Measurements from ENCODE around the gene SLC39A8. TPM values are rescaled to one million over a fixed set of nuclear protein-coding genes. Genes with fewer than 3 reads are reported as not detected.

SLC39A8 gene
- total RNA-seq, 2 experiments from 2014 or later = 46.9 to 53.5 TPM

DNA sequence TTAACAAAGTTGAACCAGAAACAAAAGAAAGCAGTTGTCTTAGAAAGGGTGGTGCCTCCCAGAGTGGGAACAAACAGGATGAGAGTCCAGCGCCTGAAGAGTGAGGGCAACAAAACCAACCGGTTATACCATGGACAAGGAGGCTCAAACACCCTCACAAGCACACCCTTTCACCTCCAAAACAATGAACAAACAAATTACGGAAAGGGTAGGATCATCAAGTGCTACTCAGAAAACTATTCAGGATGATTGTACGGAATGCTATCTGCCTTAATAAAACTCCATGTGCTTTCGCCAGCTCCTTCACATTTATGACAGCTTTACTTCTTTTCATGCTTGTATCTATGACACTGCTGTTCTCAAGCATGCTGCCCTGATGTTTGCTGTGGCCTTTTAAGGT lies 26.8 kb downstream of the SLC39A8 start:
- ChIA-PET CTCF (interaction anchor here (0.7 to 1.1 kb wide), 3 partner anchors 12 to 34 kb away, joined by 3 to 4 read pairs (median 3); no protein-coding TSS in a partner anchor), POLR2A (no interaction called here)
- intact Hi-C loops (cut with DNase I, micrococcal nuclease) = no loop called here
- Mint-ChIP-seq H3K27ac (no peak overlapping the region), H3K9me3 (ENCODE audit: low read depth) (no peaks in the 10 kb centered on the region), H3K36me3 (ENCODE audit: low read depth) (peaks cover 28% of the 10 kb centered on the region), H3K4me3 (no peak overlapping the region), H3K27me3 (no peaks in the 10 kb centered on the region), H3K4me1 (peaks cover 31% of the 10 kb centered on the region)
- ATAC-seq (no peak), DNase-seq (no peak)

DNA sequence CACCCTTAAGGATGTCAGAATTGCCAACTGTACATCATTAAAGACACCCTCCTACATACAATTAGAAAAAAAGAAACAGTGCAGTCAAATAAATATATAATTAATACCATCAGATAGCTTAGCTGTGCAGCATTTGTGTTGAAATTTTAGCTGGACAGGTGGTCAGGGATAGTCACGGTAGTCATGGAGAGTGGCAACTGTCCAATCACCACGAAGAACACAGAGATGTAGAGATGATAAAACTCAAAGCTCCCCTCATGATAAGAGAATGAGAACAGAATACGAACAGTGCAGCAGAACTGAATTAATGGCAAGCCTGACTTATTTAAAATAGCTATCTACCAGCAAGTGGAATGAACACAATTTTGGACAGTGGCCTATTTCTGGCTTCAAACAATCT lies 27.2 kb downstream of the SLC39A8 start:
- Mint-ChIP-seq H3K9me3 (ENCODE audit: low read depth) (no peaks in the 10 kb centered on the region), H3K27me3 (no peaks in the 10 kb centered on the region), H3K4me3 (no peak overlapping the region), H3K27ac (no peak overlapping the region), H3K36me3 (ENCODE audit: low read depth) (peaks cover 26% of the 10 kb centered on the region), H3K4me1 (peaks cover 28% of the 10 kb centered on the region)
- ATAC-seq (no peak), DNase-seq (no peak)
- POLR2A ChIA-PET = no interaction called here
- intact Hi-C loops (cut with DNase I, micrococcal nuclease) = no loop called here
- CTCF ChIA-PET = interaction anchor here (0.7 to 1.1 kb wide), 3 partner anchors 12 to 35 kb away, joined by 3 to 4 read pairs (median 3); no protein-coding TSS in a partner anchor

DNA sequence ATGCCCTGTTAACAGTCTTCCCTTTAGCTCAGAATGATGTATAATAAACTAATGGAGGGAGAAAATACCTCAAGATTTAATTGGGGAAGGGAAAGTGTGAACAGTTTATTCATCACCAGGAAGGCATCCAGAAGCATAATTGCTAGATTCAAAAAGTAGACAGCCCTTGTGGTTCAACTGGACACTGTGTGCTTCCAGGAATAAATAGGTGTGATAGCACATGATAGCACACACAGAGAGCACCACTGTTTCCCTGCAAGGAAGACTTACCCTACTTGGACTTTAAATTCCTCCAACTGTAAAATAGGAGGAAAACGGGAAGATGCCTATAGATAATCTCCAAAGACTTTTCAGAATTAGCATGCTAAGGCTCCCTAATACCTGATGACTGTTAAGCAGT lies 27.8 kb downstream of the SLC39A8 start:
- H3K4me1 Mint-ChIP-seq = peaks cover 22% of the 10 kb centered on the region
- ATAC-seq = no peak
- ChIA-PET POLR2A (no interaction called here), CTCF (interaction anchor here (0.7 to 1.1 kb wide), 3 partner anchors 13 to 19 kb away, joined by 3 to 4 read pairs (median 4); no protein-coding TSS in a partner anchor)
- H3K27me3 Mint-ChIP-seq = no peaks in the 10 kb centered on the region
- peaks cover 25% of the 10 kb centered on the region for H3K36me3 Mint-ChIP-seq (ENCODE audit: low read depth)
- no peaks in the 10 kb centered on the region for H3K9me3 Mint-ChIP-seq (ENCODE audit: low read depth)
- no peak overlapping the region for H3K4me3 Mint-ChIP-seq
- intact Hi-C loops (cut with DNase I, micrococcal nuclease) = no loop called here
- no peak for DNase-seq
- H3K27ac Mint-ChIP-seq = no peak overlapping the region

DNA sequence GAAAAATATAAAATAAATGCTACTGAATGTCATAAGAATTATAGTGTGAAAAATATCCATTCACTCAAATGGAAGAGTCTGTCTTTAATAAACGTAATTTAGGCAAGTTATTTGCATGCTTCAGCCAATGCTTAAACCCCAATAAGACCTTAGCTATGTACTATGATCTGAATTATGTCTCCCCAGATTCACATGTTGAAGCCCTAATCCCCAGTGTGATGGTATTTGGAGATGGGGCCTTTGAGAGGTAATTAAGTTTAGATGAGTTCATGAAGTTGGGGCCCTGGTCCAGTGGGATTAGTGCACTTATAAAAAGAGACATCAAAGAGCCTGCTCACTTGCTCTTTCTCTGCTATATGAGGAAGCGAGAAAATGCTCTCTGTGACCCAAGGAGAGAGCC lies 28.7 kb downstream of the SLC39A8 start:
- DNase-seq (no peak), ATAC-seq (no peak)
- Mint-ChIP-seq H3K4me3 (no peak overlapping the region), H3K9me3 (ENCODE audit: low read depth) (no peaks in the 10 kb centered on the region), H3K36me3 (ENCODE audit: low read depth) (peaks cover 30% of the 10 kb centered on the region), H3K4me1 (peaks cover 13% of the 10 kb centered on the region), H3K27me3 (no peaks in the 10 kb centered on the region), H3K27ac (no peak overlapping the region)
- intact Hi-C loops (cut with DNase I, micrococcal nuclease) = no loop called here
- ChIA-PET POLR2A (no interaction called here), CTCF (interaction anchor here (1.0 to 1.1 kb wide), 2 partner anchors 16 to 20 kb away, joined by 4 read pairs; no protein-coding TSS in a partner anchor)

- DNase-seq = no peak
- no peak for ATAC-seq
- H3K4me1 Mint-ChIP-seq = peaks cover 4% of the 10 kb centered on the region
- intact Hi-C loops (cut with DNase I, micrococcal nuclease) = no loop called here
- H3K36me3 Mint-ChIP-seq (ENCODE audit: low read depth) = peaks cover 31% of the 10 kb centered on the region
- H3K4me3 Mint-ChIP-seq = no peak overlapping the region
- H3K9me3 Mint-ChIP-seq (ENCODE audit: low read depth) = no peaks in the 10 kb centered on the region
- ChIA-PET CTCF (interaction anchor here (0.6 to 0.9 kb wide), 3 partner anchors 16 to 997 kb away, joined by 3 read pairs; no protein-coding TSS in a partner anchor), POLR2A (no interaction called here)
- no peaks in the 10 kb centered on the region for H3K27me3 Mint-ChIP-seq
- H3K27ac Mint-ChIP-seq = no peak overlapping the region
These were observed 29.8 kb downstream of the SLC39A8 start for GRCh38 chr4:102315532-102315931.

DNA sequence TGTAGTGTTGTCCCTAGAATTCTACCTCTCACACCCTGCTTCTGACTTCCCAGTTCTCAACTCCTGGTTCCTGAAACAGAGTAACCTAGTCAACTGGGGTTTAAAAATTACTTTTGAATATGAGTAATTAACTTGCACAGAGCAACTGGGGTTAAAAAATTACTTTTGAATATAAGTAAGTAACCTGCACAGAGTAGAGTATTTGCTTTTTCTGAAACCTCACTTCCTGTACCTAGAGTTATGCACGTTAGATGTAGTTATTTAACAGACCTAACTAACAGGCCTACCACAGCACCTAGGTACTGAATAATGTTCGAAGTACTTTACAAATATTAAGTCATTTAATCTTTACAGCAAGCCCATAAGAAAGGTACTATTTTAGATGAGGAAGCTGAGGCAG lies 32.9 kb downstream of the SLC39A8 start:
- intact Hi-C loops (cut with DNase I, micrococcal nuclease) = no loop called here
- Mint-ChIP-seq H3K4me3 (no peak overlapping the region), H3K9me3 (ENCODE audit: low read depth) (no peaks in the 10 kb centered on the region), H3K27ac (no peak overlapping the region), H3K27me3 (no peaks in the 10 kb centered on the region), H3K36me3 (ENCODE audit: low read depth) (peaks cover 28% of the 10 kb centered on the region), H3K4me1 (peaks cover 21% of the 10 kb centered on the region)
- ChIA-PET CTCF (no interaction called here), POLR2A (no interaction called here)
- DNase-seq (no peak), ATAC-seq (no peak)

- Mint-ChIP-seq H3K27me3 (no peaks in the 10 kb centered on the region), H3K27ac (no peak overlapping the region), H3K4me1 (peaks cover 21% of the 10 kb centered on the region), H3K4me3 (no peak overlapping the region), H3K9me3 (ENCODE audit: low read depth) (no peaks in the 10 kb centered on the region), H3K36me3 (ENCODE audit: low read depth) (peaks cover 28% of the 10 kb centered on the region)
- ATAC-seq (no peak), DNase-seq (no peak)
- intact Hi-C loops (cut with DNase I, micrococcal nuclease) = no loop called here
- ChIA-PET POLR2A (no interaction called here), CTCF (interaction anchor here (0.9 to 1.0 kb wide), 2 partner anchors 10 to 12 kb away, joined by 3 to 4 read pairs; no protein-coding TSS in a partner anchor)
These were observed 33.4 kb downstream of the SLC39A8 start for GRCh38 chr4:102311912-102312311.

- POLR2A ChIA-PET = no interaction called here
- DNase-seq (no peak), ATAC-seq (no peak)
- Mint-ChIP-seq H3K36me3 (ENCODE audit: low read depth) (peaks cover 30% of the 10 kb centered on the region), H3K9me3 (ENCODE audit: low read depth) (no peaks in the 10 kb centered on the region), H3K27me3 (no peaks in the 10 kb centered on the region), H3K4me3 (no peak overlapping the region), H3K4me1 (peaks cover 21% of the 10 kb centered on the region), H3K27ac (no peak overlapping the region)
- CTCF ChIA-PET = interaction anchor here (0.6 to 1.0 kb wide), 4 partner anchors 10 to 970 kb away, joined by 3 to 4 read pairs (median 3); no protein-coding TSS in a partner anchor
- intact Hi-C loops (cut with DNase I, micrococcal nuclease) = no loop called here
These were observed 33.9 kb downstream of the SLC39A8 start for GRCh38 chr4:102311407-102311806.

DNA sequence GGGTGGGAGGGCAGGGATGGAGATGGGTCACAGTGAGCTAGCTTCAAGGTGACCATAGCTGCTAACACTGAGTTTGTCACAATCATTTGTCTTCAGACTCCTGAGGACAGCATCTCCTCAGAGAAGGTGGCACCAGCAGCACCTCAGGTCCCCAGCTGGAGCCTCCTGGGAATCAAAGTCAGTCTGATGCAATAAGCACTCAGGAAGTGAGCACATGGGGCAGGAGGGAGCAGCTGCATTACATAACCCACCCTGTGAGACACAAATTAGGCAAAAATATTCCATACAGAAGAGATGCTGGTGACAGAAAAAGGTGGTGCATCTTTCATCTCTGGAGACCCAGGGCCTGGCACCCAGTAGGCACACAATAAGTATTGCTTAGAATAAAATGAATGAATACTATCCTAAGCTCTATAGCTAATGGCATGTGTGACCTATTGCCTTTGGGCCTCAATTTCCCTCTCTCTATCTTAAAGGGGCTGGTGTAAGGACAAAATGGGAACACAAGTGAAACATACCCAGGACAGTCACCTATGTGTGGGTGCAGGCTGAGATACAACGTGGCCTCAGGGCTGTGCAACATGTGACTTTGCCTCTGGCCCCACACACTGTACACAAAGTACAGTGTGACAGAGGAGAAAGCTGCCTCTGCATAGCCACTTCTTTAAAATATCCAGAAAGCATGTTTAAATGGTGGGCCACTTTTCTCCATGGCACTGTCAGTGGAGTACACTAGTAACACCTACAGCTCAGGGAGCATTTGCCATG lies 37.1 kb downstream of the SLC39A8 start:
- peak; percentile 26 for ATAC-seq
- H3K27ac Mint-ChIP-seq = peak overlapping the region; percentile 65
- no peak overlapping the region for H3K4me3 Mint-ChIP-seq
- ChIA-PET POLR2A (no interaction called here), CTCF (interaction anchor here (0.8 to 1.0 kb wide), 2 partner anchors 9 to 120 kb away, joined by 3 read pairs; no protein-coding TSS in a partner anchor)
- H3K36me3 Mint-ChIP-seq (ENCODE audit: low read depth) = peaks cover 29% of the 10 kb centered on the region
- no peak for DNase-seq
- no peaks in the 10 kb centered on the region for H3K27me3 Mint-ChIP-seq
- no peaks in the 10 kb centered on the region for H3K9me3 Mint-ChIP-seq (ENCODE audit: low read depth)
- H3K4me1 Mint-ChIP-seq = peaks cover 17% of the 10 kb centered on the region
- intact Hi-C loops (cut with DNase I, micrococcal nuclease) = no loop called here

DNA sequence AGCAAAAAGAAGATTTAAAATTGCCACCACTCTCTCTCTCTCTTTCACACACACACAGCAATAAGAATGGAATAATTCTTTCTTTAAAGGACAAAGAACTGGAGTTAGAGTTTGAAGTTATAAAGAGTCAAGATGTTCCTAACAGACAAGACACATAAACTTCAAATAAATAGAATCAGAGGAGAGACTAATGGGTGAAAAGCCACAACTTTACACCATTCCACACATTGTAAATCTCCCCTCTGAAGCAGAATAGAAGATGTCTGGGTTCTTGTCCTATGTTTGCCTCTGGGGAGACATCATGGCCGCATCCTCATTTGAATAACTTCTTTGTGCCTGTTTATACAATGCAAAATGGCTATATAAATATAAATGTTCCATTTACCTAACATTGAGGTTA lies 39.6 kb downstream of the SLC39A8 start:
- CTCF ChIA-PET = interaction anchor here (0.6 kb wide), 1 partner anchor 520 kb away, joined by 3 read pairs; no protein-coding TSS in a partner anchor
- no peaks in the 10 kb centered on the region for H3K27me3 Mint-ChIP-seq
- peaks cover 31% of the 10 kb centered on the region for H3K36me3 Mint-ChIP-seq (ENCODE audit: low read depth)
- no peaks in the 10 kb centered on the region for H3K9me3 Mint-ChIP-seq (ENCODE audit: low read depth)
- intact Hi-C loops (cut with DNase I, micrococcal nuclease) = no loop called here
- ATAC-seq (no peak), DNase-seq (no peak)
- no peak overlapping the region for H3K27ac Mint-ChIP-seq
- H3K4me3 Mint-ChIP-seq = no peak overlapping the region
- peaks cover 17% of the 10 kb centered on the region for H3K4me1 Mint-ChIP-seq
- POLR2A ChIA-PET = no interaction called here

GRCh38 chr4:102302762-102303161 lies 42.5 kb downstream of the SLC39A8 start:
- ChIA-PET POLR2A (no interaction called here), CTCF (interaction anchor here (1.0 to 1.4 kb wide), 3 partner anchors 8 to 41 kb away, joined by 3 to 5 read pairs (median 3); no protein-coding TSS in a partner anchor)
- H3K9me3 Mint-ChIP-seq (ENCODE audit: low read depth) = no peaks in the 10 kb centered on the region
- ATAC-seq = no peak
- no peak overlapping the region for H3K27ac Mint-ChIP-seq
- H3K4me3 Mint-ChIP-seq = no peak overlapping the region
- intact Hi-C loops (cut with DNase I, micrococcal nuclease) = no loop called here
- no peaks in the 10 kb centered on the region for H3K27me3 Mint-ChIP-seq
- peaks cover 4% of the 10 kb centered on the region for H3K4me1 Mint-ChIP-seq
- no peak for DNase-seq
- H3K36me3 Mint-ChIP-seq (ENCODE audit: low read depth) = peaks cover 30% of the 10 kb centered on the region

GRCh38 chr4:102301167-102301566 lies 44.1 kb downstream of the SLC39A8 start:
- H3K4me3 Mint-ChIP-seq = no peak overlapping the region
- H3K36me3 Mint-ChIP-seq (ENCODE audit: low read depth) = peaks cover 37% of the 10 kb centered on the region
- H3K27ac Mint-ChIP-seq = no peak overlapping the region
- POLR2A ChIA-PET = no interaction called here
- H3K27me3 Mint-ChIP-seq = no peaks in the 10 kb centered on the region
- CTCF ChIA-PET = interaction anchor here (0.6 to 1.7 kb wide), 8 partner anchors 8 to 708 kb away, joined by 3 to 5 read pairs (median 3); no protein-coding TSS in a partner anchor
- DNase-seq (no peak), ATAC-seq (no peak)
- H3K4me1 Mint-ChIP-seq = peaks cover 1% of the 10 kb centered on the region
- intact Hi-C loops (cut with DNase I, micrococcal nuclease) = no loop called here
- no peaks in the 10 kb centered on the region for H3K9me3 Mint-ChIP-seq (ENCODE audit: low read depth)
